Stomach (tissue), 4 donors: ENCODE data around the gene MED12L.

Experiments used
- EP300 ChIP-seq: sonication (generic); formaldehyde crosslinking; IDR thresholded peaks from one replicate; pipeline ENCODE4 v1.6.1; 2017; ENCODE audit warnings: antibody characterized with exemption
- POLR2A ChIP-seq, 4 donors: fragments of 450-650 bp; IDR thresholded peaks; one replicate each; pipeline ENCODE4 v1.6.1; 2016; ENCODE audit warnings: antibody characterized with exemption in 4 of 4, control low read depth in 2 of 4, mild to moderate bottlenecking in 1 of 4, moderate library complexity in 1 of 4
- TF ChIP-seq, protein P1 (sequence below), 7 experiments: fragments of 450-650 bp in 4 of 7; fragments of 200-600 bp in 3 of 7; sonication (generic) in 3 of 7; IDR thresholded peaks; one replicate each; pipeline ENCODE4 v1.5.1; 2016 to 2019; ENCODE audit warnings: antibody characterized with exemption in 7 of 7, control low read depth in 2 of 7, mild to moderate bottlenecking in 1 of 7

- TF ChIP-seq, protein P1, sequence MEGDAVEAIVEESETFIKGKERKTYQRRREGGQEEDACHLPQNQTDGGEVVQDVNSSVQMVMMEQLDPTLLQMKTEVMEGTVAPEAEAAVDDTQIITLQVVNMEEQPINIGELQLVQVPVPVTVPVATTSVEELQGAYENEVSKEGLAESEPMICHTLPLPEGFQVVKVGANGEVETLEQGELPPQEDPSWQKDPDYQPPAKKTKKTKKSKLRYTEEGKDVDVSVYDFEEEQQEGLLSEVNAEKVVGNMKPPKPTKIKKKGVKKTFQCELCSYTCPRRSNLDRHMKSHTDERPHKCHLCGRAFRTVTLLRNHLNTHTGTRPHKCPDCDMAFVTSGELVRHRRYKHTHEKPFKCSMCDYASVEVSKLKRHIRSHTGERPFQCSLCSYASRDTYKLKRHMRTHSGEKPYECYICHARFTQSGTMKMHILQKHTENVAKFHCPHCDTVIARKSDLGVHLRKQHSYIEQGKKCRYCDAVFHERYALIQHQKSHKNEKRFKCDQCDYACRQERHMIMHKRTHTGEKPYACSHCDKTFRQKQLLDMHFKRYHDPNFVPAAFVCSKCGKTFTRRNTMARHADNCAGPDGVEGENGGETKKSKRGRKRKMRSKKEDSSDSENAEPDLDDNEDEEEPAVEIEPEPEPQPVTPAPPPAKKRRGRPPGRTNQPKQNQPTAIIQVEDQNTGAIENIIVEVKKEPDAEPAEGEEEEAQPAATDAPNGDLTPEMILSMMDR (IDR thresholded peaks at IDR 0.05): no peak
- TF ChIP-seq POLR2A (IDR thresholded peaks at IDR 0.05) (no peak), EP300 (no peak)
Measured at GRCh38 chr3:151314137-151314536, 228.7 kb downstream of the MED12L start.
